Osteocyte (in vitro differentiated cells): ENCODE measurements around the gene GALE. TPM values are rescaled to one million over a fixed set of nuclear protein-coding genes. Genes with fewer than 3 reads are reported as not detected.

ENCODE experiments used
- DNase-seq: peaks from one replicate; pipeline ENCODE4 v3.0.0; 2021; ENCODE audit warnings: mixed read lengths; ENCODE audit not compliant: unreplicated experiment; ENCODE audit errors: extremely low spot score
- H3K27ac Mint-ChIP-seq: one replicate; pipeline ENCODE4 v1.8.0; 2021; ENCODE audit warnings: mild to moderate bottlenecking, mixed read lengths; ENCODE audit not compliant: unreplicated experiment
- H3K27me3 Mint-ChIP-seq: one replicate; pipeline ENCODE4 v1.8.0; 2021; ENCODE audit warnings: mixed read lengths; ENCODE audit not compliant: unreplicated experiment
- H3K36me3 Mint-ChIP-seq: one replicate; pipeline ENCODE4 v1.8.0; 2021; ENCODE audit warnings: mixed read lengths; ENCODE audit not compliant: unreplicated experiment
- H3K4me1 Mint-ChIP-seq: one replicate; pipeline ENCODE4 v1.8.0; 2021; ENCODE audit warnings: mixed read lengths; ENCODE audit not compliant: unreplicated experiment
- H3K4me3 Mint-ChIP-seq: one replicate; pipeline ENCODE4 v1.8.0; 2021; ENCODE audit warnings: mild to moderate bottlenecking, moderate library complexity, mixed read lengths; ENCODE audit not compliant: unreplicated experiment
- H3K9me3 Mint-ChIP-seq: one replicate; pipeline ENCODE4 v1.8.0; 2021; ENCODE audit warnings: mixed read lengths; ENCODE audit not compliant: unreplicated experiment
- CTCF ChIP-seq: fragments of 200-600 bp; sonication (generic); IDR thresholded peaks from 2 replicates; pipeline ENCODE4 v1.5.0; 2021; ENCODE audit warnings: antibody characterized with exemption, mild to moderate bottlenecking, moderate library complexity
- total RNA-seq: library from RNA; stranded (reverse); gene quantifications from 2 replicates; pipeline ENCODE4 v1.2.1, GENCODE V29; 2021

GALE gene
- total RNA-seq, 1 donor from 2014 or later = 17.5 TPM

GRCh38 chr1:23779826-23780371, 20.7 kb downstream of the GALE start:
- DNase-seq = no peak
- no peak for TF ChIP-seq CTCF
- Mint-ChIP-seq H3K27ac (peak overlapping the region; percentile 45), H3K27me3 (no peaks in the 10 kb centered on the region), H3K4me3 (peak overlapping the region; percentile 87), H3K4me1 (peaks cover 24% of the 10 kb centered on the region), H3K9me3 (no peaks in the 10 kb centered on the region), H3K36me3 (peaks cover 6% of the 10 kb centered on the region)

GRCh38 chr1:23777979-23778814, 22.4 kb downstream of the GALE start, which contains the start of gene PITHD1:
PITHD1 (plus strand) TSS chr1:23778418; CDS start chr1:23778516, 98 bp downstream.
- H3K36me3 Mint-ChIP-seq = peaks cover 2% of the 10 kb centered on the region
- no peak for TF ChIP-seq CTCF
- H3K27me3 Mint-ChIP-seq = no peaks in the 10 kb centered on the region
- peak within 1 kb of the TSS; percentile 87 for H3K4me3 Mint-ChIP-seq
- H3K9me3 Mint-ChIP-seq = no peaks in the 10 kb centered on the region
- DNase-seq = peak; percentile 94
- H3K4me1 Mint-ChIP-seq = peaks cover 24% of the 10 kb centered on the region
- H3K27ac Mint-ChIP-seq = peak within 1 kb of the TSS; percentile 96

- no peak for TF ChIP-seq CTCF
- Mint-ChIP-seq H3K36me3 (no peaks in the 10 kb centered on the region), H3K9me3 (no peaks in the 10 kb centered on the region), H3K4me3 (no peak overlapping the region), H3K4me1 (peaks cover 29% of the 10 kb centered on the region), H3K27me3 (no peaks in the 10 kb centered on the region), H3K27ac (no peak overlapping the region)
- DNase-seq = no peak
These were observed 24.3 kb downstream of the GALE start for GRCh38 chr1:23776217-23776616.

- Mint-ChIP-seq H3K4me1 (peaks cover 19% of the 10 kb centered on the region), H3K9me3 (no peaks in the 10 kb centered on the region), H3K4me3 (no peak overlapping the region), H3K36me3 (no peaks in the 10 kb centered on the region), H3K27ac (no peak overlapping the region), H3K27me3 (no peaks in the 10 kb centered on the region)
- no peak for DNase-seq
- TF ChIP-seq CTCF = no peak
These were observed 26.2 kb downstream of the GALE start for GRCh38 chr1:23774174-23774880.

- Mint-ChIP-seq H3K4me1 (peaks cover 11% of the 10 kb centered on the region), H3K9me3 (no peaks in the 10 kb centered on the region), H3K27ac (no peak overlapping the region), H3K36me3 (no peaks in the 10 kb centered on the region), H3K27me3 (no peaks in the 10 kb centered on the region), H3K4me3 (no peak overlapping the region)
- TF ChIP-seq CTCF = no peak
- DNase-seq = no peak
These were observed 27.7 kb downstream of the GALE start for GRCh38 chr1:23772854-23773242.
